H1 (cell line): ENCODE results near the gene ECT2L.

Experiments used
- CREB1 ChIP-seq: IDR thresholded peaks from 2 replicates; pipeline ENCODE4 v1.6.1; 2012; ENCODE audit warnings: inconsistent platforms
- EZH2 ChIP-seq: fragments of 200-600 bp; sonication (generic); IDR thresholded peaks from 2 replicates; pipeline ENCODE4 v1.7.1; 2012; ENCODE audit warnings: low read depth, mild to moderate bottlenecking, moderate library complexity, low read length, inconsistent platforms; ENCODE audit not compliant: severe bottlenecking
- JUN ChIP-seq: IDR thresholded peaks from 2 replicates; pipeline ENCODE4 v1.6.1; 2011; ENCODE audit warnings: low read depth, mild to moderate bottlenecking, improper control_type of control experiment, low read length
- JUND ChIP-seq: IDR thresholded peaks from 2 replicates; pipeline ENCODE4 v1.6.1; 2011; ENCODE audit warnings: mild to moderate bottlenecking, improper control_type of control experiment, low read length
- POLR2A ChIP-seq, 2 experiments: IDR thresholded peaks; 1 replicate in 1 of 2; 2 replicates in 1 of 2; pipeline ENCODE4 v1.6.1; 2011; ENCODE audit warnings: low read depth in 2 of 2, low read length in 2 of 2, mild to moderate bottlenecking in 2 of 2; ENCODE audit errors: control extremely low read depth in 1 of 2
- RAD21 ChIP-seq, 2 experiments: IDR thresholded peaks in 1 of 2; conservative IDR thresholded peaks in 1 of 2; 2 replicates each; pipeline ENCODE4 v1.6.1; 2011; ENCODE audit warnings: low read depth in 2 of 2, low read length in 2 of 2, improper control_type of control experiment in 1 of 2, inconsistent platforms in 1 of 2, mild to moderate bottlenecking in 1 of 2, moderate library complexity in 1 of 2
- RFX5 ChIP-seq: IDR thresholded peaks from 2 replicates; pipeline ENCODE4 v1.6.1; 2011; ENCODE audit warnings: low read depth, low read length, improper control_type of control experiment, borderline replicate concordance
- TF ChIP-seq, protein P1 (sequence below), 3 experiments: IDR thresholded peaks; 1 replicate in 2 of 3; 2 replicates in 1 of 3; pipeline versions ENCODE4 v1.5.1 to v1.6.1; 2011; ENCODE audit warnings: low read length in 3 of 3, mild to moderate bottlenecking in 3 of 3, inconsistent platforms in 2 of 3, low read depth in 1 of 3, moderate library complexity in 1 of 3; ENCODE audit not compliant: insufficient read depth in 1 of 3; ENCODE audit errors: control extremely low read depth in 1 of 3

DNA sequence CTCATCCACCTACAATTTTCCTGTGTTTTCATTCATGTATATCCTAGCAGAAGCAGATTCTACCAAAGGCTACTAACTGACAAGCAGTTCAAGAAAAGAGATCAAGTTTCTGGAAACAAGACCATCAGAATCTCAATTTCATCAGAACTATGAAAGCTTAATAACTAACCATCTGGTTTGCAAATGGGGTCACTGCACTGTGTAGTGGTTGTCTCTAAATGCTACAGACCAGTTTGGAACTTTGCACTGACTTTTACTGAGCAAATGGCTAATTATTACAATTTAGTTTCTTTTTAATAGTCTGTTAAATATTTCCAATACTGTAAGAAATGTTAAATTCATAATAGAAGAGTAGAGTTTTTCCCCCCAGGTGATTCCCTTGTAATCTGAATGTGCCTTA, 127.7 kb downstream of the ECT2L start:
- TF ChIP-seq, protein P1, sequence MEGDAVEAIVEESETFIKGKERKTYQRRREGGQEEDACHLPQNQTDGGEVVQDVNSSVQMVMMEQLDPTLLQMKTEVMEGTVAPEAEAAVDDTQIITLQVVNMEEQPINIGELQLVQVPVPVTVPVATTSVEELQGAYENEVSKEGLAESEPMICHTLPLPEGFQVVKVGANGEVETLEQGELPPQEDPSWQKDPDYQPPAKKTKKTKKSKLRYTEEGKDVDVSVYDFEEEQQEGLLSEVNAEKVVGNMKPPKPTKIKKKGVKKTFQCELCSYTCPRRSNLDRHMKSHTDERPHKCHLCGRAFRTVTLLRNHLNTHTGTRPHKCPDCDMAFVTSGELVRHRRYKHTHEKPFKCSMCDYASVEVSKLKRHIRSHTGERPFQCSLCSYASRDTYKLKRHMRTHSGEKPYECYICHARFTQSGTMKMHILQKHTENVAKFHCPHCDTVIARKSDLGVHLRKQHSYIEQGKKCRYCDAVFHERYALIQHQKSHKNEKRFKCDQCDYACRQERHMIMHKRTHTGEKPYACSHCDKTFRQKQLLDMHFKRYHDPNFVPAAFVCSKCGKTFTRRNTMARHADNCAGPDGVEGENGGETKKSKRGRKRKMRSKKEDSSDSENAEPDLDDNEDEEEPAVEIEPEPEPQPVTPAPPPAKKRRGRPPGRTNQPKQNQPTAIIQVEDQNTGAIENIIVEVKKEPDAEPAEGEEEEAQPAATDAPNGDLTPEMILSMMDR (IDR thresholded peaks at IDR 0.05; ENCODE audit: control extremely low read depth in 1 of 3, insufficient read depth in 1 of 3, low read depth in 1 of 3, low read length in 3 of 3): no peak
- TF ChIP-seq JUN (no peak), RFX5 (no peak), RAD21 (IDR thresholded peaks at IDR 0.05 in 1 of 2, conservative IDR thresholded peaks at IDR 0.05 in 1 of 2; ENCODE audit: low read depth in 2 of 2, low read length in 2 of 2) (no peak), JUND (no peak), CREB1 (no peak), EZH2 (no peak), POLR2A (IDR thresholded peaks at IDR 0.05; ENCODE audit: control extremely low read depth in 1 of 2, low read depth in 2 of 2, low read length in 2 of 2) (no peak)
